ENCODE results near the gene CD74.
"Not testable (repeated sequence)": the region's sequence is repeated elsewhere in the genome, so short reads cannot be mapped to it uniquely, and the experiment has no call there.

CD74 gene

DNA sequence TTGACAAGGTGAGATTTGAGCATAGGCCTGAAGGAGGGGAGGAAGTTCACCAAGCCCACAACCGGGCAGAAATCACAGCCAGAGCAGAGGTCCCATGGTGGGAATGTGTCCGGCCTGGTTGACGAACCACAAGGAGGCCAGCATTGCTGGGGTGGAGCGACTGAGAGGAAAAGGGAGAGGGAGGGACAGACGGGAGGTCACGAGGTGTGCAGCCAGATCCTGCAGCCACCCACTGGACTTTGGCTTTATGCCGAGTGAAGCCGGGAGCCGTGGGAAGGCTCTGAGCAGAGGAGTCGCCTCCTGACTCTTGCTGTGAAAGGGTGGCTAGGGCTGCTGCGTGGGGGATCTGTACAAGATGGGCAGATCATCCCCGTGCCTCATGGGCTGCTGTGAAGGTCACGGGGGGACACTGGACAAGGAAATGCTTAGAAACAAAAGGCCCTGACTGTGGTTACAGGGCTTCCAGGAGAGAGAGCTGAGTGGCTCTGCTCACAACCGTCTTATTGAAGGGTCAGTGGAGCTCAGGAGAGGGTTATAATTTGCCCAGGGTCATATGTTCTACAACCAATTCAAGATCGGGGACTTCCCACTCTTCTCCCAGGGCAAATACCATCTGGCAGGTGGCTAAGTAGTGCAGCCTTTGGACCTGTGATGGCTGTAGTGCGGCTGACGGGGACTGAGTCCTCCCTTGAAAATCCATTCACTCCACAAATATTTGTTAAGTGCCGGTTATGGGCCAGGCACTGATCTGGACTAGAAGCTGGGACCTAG is 15.6 kb upstream of the CD74 start:
- peak overlapping the region; percentile 86 for H3K27ac Mint-ChIP-seq
- no peak for DNase-seq
- TF ChIP-seq, protein P1, sequence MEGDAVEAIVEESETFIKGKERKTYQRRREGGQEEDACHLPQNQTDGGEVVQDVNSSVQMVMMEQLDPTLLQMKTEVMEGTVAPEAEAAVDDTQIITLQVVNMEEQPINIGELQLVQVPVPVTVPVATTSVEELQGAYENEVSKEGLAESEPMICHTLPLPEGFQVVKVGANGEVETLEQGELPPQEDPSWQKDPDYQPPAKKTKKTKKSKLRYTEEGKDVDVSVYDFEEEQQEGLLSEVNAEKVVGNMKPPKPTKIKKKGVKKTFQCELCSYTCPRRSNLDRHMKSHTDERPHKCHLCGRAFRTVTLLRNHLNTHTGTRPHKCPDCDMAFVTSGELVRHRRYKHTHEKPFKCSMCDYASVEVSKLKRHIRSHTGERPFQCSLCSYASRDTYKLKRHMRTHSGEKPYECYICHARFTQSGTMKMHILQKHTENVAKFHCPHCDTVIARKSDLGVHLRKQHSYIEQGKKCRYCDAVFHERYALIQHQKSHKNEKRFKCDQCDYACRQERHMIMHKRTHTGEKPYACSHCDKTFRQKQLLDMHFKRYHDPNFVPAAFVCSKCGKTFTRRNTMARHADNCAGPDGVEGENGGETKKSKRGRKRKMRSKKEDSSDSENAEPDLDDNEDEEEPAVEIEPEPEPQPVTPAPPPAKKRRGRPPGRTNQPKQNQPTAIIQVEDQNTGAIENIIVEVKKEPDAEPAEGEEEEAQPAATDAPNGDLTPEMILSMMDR (IDR thresholded peaks at IDR 0.05): no peak
- peaks cover 3% of the 10 kb centered on the region for H3K9me3 Mint-ChIP-seq
- no peak overlapping the region for H3K4me3 Mint-ChIP-seq
- H3K36me3 Mint-ChIP-seq (ENCODE audit: low read depth): no peaks in the 10 kb centered on the region
- peaks cover 3% of the 10 kb centered on the region for H3K27me3 Mint-ChIP-seq (ENCODE audit: low read depth, poor library complexity)
- peaks cover 23% of the 10 kb centered on the region for H3K4me1 Mint-ChIP-seq

DNA sequence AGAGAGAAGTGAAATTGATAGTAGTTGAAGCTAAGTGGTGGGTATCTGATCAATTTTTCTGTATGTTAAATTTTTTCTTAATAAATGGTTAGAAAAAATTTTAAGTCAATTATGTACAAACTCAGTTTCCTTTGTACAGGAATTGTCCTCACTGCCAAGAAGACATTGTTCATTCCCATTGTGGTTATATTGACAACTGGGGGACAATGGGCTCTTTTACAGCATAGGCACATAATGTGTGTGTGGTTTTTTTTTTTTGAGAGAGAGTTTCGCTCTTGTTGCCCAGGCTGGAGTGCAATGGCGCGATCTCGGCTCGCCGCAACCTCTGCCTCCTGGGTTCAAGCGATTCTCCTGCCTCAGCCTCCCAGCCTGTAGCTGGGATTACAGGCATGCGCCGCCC is 13.5 kb upstream of the CD74 start:
- DNase-seq; H3K9me3 Mint-ChIP-seq; H3K27ac Mint-ChIP-seq; H3K4me3 Mint-ChIP-seq; H3K27me3 Mint-ChIP-seq (ENCODE audit: low read depth, poor library complexity); H3K36me3 Mint-ChIP-seq (ENCODE audit: low read depth): not testable (repeated sequence)
- peaks cover 23% of the 10 kb centered on the region for H3K4me1 Mint-ChIP-seq

DNA sequence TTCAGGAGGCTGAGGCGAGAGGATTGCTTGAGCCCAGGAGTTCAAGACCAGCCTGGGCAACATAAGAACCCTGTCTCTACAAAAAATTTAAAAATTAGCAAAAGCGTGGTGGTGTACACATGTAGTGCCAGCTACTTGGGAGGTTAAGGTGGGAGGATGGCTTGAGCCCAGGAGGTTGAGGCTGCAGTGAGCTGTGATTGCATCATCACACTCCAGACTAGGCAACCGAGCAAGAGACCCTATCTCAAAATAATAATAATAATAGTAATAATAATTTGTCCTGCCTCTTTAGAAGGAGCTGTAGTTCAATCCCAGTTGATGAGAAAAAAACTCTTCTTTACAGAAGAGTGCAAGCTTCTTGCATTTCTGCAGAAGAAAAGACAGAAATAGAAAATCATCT is 10.0 kb upstream of the CD74 start:
- Mint-ChIP-seq H3K4me3 (no peak overlapping the region), H3K9me3 (peaks cover 3% of the 10 kb centered on the region), H3K27me3 (ENCODE audit: low read depth, poor library complexity) (no peaks in the 10 kb centered on the region), H3K4me1 (peaks cover 17% of the 10 kb centered on the region), H3K36me3 (ENCODE audit: low read depth) (no peaks in the 10 kb centered on the region), H3K27ac (no peak overlapping the region)
- TF ChIP-seq, protein P1 (IDR thresholded peaks at IDR 0.05): no peak
- no peak for DNase-seq

DNA sequence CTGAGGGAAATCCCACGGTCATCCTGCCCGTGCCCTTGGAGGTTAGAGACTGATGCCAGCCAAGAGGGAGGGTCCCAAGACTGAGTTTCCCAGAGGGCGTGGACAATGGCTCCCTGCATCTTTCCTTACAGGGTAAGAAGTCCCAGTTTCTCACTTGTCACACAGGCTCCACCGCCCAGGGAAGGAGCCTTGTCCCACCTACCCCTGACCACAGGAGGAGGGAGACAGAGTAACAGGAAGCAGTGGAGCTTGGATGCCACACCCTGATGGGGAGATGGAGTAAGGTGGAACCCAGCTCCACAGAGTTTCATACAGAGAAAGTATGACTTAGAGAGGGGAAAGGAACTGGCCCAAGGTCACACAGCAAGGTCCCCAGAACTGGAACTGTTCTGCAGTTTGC is 9.4 kb upstream of the CD74 start:
- Mint-ChIP-seq H3K27ac (no peak overlapping the region), H3K9me3 (peaks cover 3% of the 10 kb centered on the region), H3K36me3 (ENCODE audit: low read depth) (no peaks in the 10 kb centered on the region), H3K4me1 (peaks cover 15% of the 10 kb centered on the region), H3K4me3 (no peak overlapping the region), H3K27me3 (ENCODE audit: low read depth, poor library complexity) (no peaks in the 10 kb centered on the region)
- TF ChIP-seq, protein P1 (IDR thresholded peaks at IDR 0.05): no peak
- DNase-seq: no peak

DNA sequence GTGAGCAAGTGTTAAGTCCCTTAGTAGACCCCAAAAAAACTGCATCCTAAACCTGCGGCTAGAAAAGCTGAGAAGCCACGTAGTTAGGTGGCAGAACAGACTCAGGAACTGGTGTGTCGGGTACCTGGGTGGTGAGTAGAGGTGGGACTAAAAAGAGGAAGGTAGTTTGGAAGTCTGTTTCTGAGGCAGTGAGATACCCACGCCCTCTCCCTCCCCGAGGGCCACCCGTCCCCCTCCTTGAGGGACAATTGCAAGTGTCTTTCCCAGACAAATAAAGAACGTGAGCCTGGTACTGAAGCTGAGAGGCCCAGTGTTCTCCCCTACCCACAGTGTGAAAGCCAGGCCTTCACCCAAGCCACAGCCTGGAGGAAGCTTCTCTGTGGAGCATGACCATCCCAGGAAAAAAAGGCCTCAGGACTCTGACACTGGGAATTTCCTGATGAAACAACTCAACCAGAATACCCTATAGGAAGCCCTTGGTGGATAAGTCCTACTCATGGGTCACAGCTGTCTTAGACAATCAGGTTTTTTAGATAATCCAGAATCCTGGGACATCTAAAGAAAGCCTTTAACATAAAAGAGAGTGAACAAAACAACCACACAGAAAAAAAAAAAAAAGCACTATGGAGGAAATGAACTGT is 7.0 kb upstream of the CD74 start:
- Mint-ChIP-seq H3K4me1 (peaks cover 15% of the 10 kb centered on the region), H3K27me3 (ENCODE audit: low read depth, poor library complexity) (peaks cover 5% of the 10 kb centered on the region), H3K9me3 (peaks cover 3% of the 10 kb centered on the region), H3K4me3 (no peak overlapping the region), H3K27ac (peak overlapping the region; percentile 13), H3K36me3 (ENCODE audit: low read depth) (no peaks in the 10 kb centered on the region)
- no peak for DNase-seq
- TF ChIP-seq, protein P1 (IDR thresholded peaks at IDR 0.05): no peak

DNA sequence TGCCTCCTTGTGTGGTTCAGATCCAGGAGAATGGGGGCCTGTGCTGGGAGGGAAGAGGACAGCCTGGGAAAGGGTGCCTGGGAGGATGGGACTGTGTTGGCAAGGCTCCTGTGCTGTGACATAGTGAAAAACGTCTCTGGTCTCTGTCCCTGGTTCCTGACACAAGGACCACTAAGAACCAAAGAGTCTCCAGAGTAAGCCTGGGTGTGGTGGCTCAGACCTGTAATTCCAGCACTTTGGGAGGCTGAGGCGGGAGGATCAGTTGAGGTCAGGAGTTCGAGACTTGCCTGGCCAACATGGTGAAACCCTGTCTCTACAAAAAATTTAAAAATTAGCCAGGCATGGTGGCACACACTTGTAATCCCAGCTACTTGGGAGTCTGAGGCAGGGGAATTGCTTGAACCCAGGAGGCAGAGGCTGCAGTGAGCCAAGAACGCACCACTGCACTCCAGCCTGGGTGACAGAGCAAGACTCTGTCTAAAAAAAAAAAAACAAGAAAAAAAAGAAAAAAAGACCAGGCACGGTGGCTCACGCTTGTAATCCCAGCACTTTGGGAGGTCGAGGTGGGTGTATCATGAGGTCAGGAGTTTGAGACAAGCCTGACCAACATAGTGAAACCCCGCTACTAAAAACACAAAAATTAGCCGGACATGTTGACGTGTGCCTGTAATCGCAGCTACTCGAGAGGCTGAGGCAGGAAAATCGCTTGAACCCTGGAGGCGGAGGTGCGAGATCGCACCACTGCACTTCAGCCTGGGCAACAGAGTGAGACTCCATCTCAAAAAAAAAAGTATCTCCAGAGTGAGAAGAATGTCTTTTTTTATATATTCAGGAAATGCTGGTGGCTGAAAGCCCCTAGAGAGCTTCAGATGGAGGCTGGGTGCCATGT is 1.4 kb upstream of the CD74 start:
- DNase-seq; H3K4me3 Mint-ChIP-seq; H3K27me3 Mint-ChIP-seq (ENCODE audit: low read depth, poor library complexity); H3K9me3 Mint-ChIP-seq; H3K36me3 Mint-ChIP-seq (ENCODE audit: low read depth): not testable (repeated sequence)
- Mint-ChIP-seq H3K27ac (peak overlapping the region; percentile 97), H3K4me1 (peaks cover 44% of the 10 kb centered on the region)

Measured in nephron progenitor cell (in vitro differentiated cells).